GM23338 (cell line): Measurements from ENCODE around the gene PLEKHG2.

ENCODE experiments used
- CREB1 ChIP-seq: fragments of 250-450 bp; sonication (Bioruptor Pico); IDR thresholded peaks from 2 replicates; pipeline ENCODE4 v1.5.0; 2020; ENCODE audit warnings: low read depth, mild to moderate bottlenecking, moderate library complexity
- EZH2 ChIP-seq: fragments of 200-600 bp; sonication (generic); IDR thresholded peaks from one replicate; pipeline ENCODE4 v1.8.0; 2017; ENCODE audit warnings: antibody characterized with exemption, mild to moderate bottlenecking, low read depth; ENCODE audit not compliant: unreplicated experiment
- POLR2AphosphoS5 ChIP-seq: IDR thresholded peaks from 2 replicates; pipeline ENCODE4 v1.6.1; 2016; ENCODE audit warnings: antibody characterized with exemption, low read depth
- TF ChIP-seq, protein P1 (sequence below), 2 experiments: fragments of 200-600 bp in 1 of 2; sonication (generic) in 1 of 2; conservative IDR thresholded peaks; 2 replicates each; pipeline versions ENCODE4 v1.5.1 to v1.6.1; 2016 to 2017; ENCODE audit warnings: antibody characterized with exemption in 2 of 2, low read depth in 2 of 2, mild to moderate bottlenecking in 2 of 2, moderate library complexity in 1 of 2

GRCh38 chr19:39434123-39435076, 21.9 kb downstream of the PLEKHG2 start:
- no peak; the same call in 1 of the 2 replicates for TF ChIP-seq POLR2AphosphoS5
- TF ChIP-seq, protein P1, sequence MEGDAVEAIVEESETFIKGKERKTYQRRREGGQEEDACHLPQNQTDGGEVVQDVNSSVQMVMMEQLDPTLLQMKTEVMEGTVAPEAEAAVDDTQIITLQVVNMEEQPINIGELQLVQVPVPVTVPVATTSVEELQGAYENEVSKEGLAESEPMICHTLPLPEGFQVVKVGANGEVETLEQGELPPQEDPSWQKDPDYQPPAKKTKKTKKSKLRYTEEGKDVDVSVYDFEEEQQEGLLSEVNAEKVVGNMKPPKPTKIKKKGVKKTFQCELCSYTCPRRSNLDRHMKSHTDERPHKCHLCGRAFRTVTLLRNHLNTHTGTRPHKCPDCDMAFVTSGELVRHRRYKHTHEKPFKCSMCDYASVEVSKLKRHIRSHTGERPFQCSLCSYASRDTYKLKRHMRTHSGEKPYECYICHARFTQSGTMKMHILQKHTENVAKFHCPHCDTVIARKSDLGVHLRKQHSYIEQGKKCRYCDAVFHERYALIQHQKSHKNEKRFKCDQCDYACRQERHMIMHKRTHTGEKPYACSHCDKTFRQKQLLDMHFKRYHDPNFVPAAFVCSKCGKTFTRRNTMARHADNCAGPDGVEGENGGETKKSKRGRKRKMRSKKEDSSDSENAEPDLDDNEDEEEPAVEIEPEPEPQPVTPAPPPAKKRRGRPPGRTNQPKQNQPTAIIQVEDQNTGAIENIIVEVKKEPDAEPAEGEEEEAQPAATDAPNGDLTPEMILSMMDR (conservative IDR thresholded peaks at IDR 0.05; ENCODE audit: low read depth in 2 of 2), result no peak
- TF ChIP-seq EZH2, result no peak
- TF ChIP-seq CREB1 (CRISPR knock-in tag), result no peak
